GM21515 (cell line): Measurements from ENCODE around the gene TIMP1.
"Not testable (repeated sequence)": the region's sequence is repeated elsewhere in the genome, so short reads cannot be mapped to it uniquely, and the experiment has no call there.

Source experiments
- ATAC-seq: cut with Tn5 transposase; IDR thresholded peaks from one replicate; pipeline ENCODE4 v1.9.1; 2021; ENCODE audit not compliant: unreplicated experiment

The TIMP1 gene

GRCh38 chrX:47597222-47597621 lies 15.0 kb downstream of the TIMP1 start:
- ATAC-seq: no peak

GRCh38 chrX:47603125-47603524 lies 20.9 kb downstream of the TIMP1 start:
- not testable (repeated sequence) for ATAC-seq

- ATAC-seq: no peak
Observed at GRCh38 chrX:47605024-47605423, 22.8 kb downstream of the TIMP1 start.

GRCh38 chrX:47607091-47607490 lies 24.9 kb downstream of the TIMP1 start:
- ATAC-seq: no peak

- no peak for ATAC-seq
Observed at GRCh38 chrX:47608130-47608810, 26.0 kb downstream of the TIMP1 start.

- no peak for ATAC-seq
Observed at GRCh38 chrX:47610511-47610910, 28.3 kb downstream of the TIMP1 start.

GRCh38 chrX:47611489-47611888 lies 29.3 kb downstream of the TIMP1 start:
- no peak for ATAC-seq

GRCh38 chrX:47611926-47612325 lies 29.7 kb downstream of the TIMP1 start:
- ATAC-seq: no peak

- no peak for ATAC-seq
Observed at GRCh38 chrX:47612418-47612817, 30.2 kb downstream of the TIMP1 start.

- ATAC-seq: no peak
Observed at GRCh38 chrX:47613082-47613481, 30.8 kb downstream of the TIMP1 start.

- ATAC-seq: no peak
Observed at GRCh38 chrX:47614618-47615017, 32.4 kb downstream of the TIMP1 start.

GRCh38 chrX:47618923-47619485 lies 36.8 kb downstream of the TIMP1 start:
- no peak for ATAC-seq

GRCh38 chrX:47619486-47620302 lies 37.5 kb downstream of the TIMP1 start, which contains the start of gene SYN1:
SYN1 (minus strand) TSS chrX:47619857; CDS start chrX:47619728, 129 bp downstream.
- ATAC-seq: peak; percentile 80

- no peak for ATAC-seq
Observed at GRCh38 chrX:47620303-47620685, 38.1 kb downstream of the TIMP1 start.

- no peak for ATAC-seq
Observed at GRCh38 chrX:47621851-47622250, 39.6 kb downstream of the TIMP1 start.

GRCh38 chrX:47623540-47624027 lies 41.3 kb downstream of the TIMP1 start:
- ATAC-seq: no peak

- no peak for ATAC-seq
Observed at GRCh38 chrX:47625365-47625764, 43.1 kb downstream of the TIMP1 start.

- no peak for ATAC-seq
Observed at GRCh38 chrX:47628982-47629381, 46.7 kb downstream of the TIMP1 start.

GRCh38 chrX:47629419-47630200 lies 47.4 kb downstream of the TIMP1 start, which contains the start of gene CFP:
CFP (minus strand) TSS chrX:47629930; CDS start chrX:47629844, 86 bp downstream.
- ATAC-seq: no peak

- no peak for ATAC-seq
Observed at GRCh38 chrX:47631676-47632075, 49.4 kb downstream of the TIMP1 start.

- no peak for ATAC-seq
Observed at GRCh38 chrX:47632666-47633065, 50.4 kb downstream of the TIMP1 start.
